GM19099 (cell line): ENCODE measurements around the gene JAK1.

ENCODE experiments used
- POLR2A ChIP-seq: IDR thresholded peaks from 3 replicates; pipeline ENCODE4 v1.6.1; 2011; ENCODE audit warnings: low read depth; ENCODE audit not compliant: insufficient read length; ENCODE audit errors: extremely low read depth

The JAK1 gene

GRCh38 chr1:64984106-64984505, 17.8 kb upstream of the JAK1 start:
- no peak for TF ChIP-seq POLR2A

DNA sequence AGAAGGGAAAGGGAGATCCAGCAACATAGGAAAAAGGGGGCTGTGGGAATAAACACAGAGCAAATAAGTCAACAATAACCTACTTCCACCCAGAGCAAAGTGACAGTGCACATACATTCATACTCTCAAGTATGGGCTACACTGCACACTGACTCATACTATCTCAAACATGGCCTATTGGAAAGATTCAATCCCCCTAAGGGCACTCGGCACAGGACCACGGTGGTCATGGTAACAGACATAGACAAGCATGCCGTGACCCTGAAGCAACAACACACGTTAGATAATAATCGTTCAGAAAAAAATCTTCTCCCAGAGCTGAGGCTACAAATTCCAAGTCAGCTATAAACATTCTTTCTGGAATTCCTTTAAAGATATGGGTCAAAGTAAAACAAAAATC, 16.8 kb upstream of the JAK1 start:
- no peak for TF ChIP-seq POLR2A

- no peak for TF ChIP-seq POLR2A
Measured at GRCh38 chr1:64981601-64982533, 15.5 kb upstream of the JAK1 start.

GRCh38 chr1:64980745-64981600, 14.6 kb upstream of the JAK1 start:
- TF ChIP-seq POLR2A, result no peak

- TF ChIP-seq POLR2A, result no peak
Measured at GRCh38 chr1:64979358-64979757, 13.0 kb upstream of the JAK1 start.

- no peak for TF ChIP-seq POLR2A
Measured at GRCh38 chr1:64976361-64976760, 10.0 kb upstream of the JAK1 start.

- TF ChIP-seq POLR2A, result no peak
Measured at GRCh38 chr1:64975740-64976139, 9.4 kb upstream of the JAK1 start.

GRCh38 chr1:64975127-64975526, 8.8 kb upstream of the JAK1 start:
- no peak for TF ChIP-seq POLR2A

- TF ChIP-seq POLR2A, result no peak
Measured at GRCh38 chr1:64974288-64974825, 8.0 kb upstream of the JAK1 start.

DNA sequence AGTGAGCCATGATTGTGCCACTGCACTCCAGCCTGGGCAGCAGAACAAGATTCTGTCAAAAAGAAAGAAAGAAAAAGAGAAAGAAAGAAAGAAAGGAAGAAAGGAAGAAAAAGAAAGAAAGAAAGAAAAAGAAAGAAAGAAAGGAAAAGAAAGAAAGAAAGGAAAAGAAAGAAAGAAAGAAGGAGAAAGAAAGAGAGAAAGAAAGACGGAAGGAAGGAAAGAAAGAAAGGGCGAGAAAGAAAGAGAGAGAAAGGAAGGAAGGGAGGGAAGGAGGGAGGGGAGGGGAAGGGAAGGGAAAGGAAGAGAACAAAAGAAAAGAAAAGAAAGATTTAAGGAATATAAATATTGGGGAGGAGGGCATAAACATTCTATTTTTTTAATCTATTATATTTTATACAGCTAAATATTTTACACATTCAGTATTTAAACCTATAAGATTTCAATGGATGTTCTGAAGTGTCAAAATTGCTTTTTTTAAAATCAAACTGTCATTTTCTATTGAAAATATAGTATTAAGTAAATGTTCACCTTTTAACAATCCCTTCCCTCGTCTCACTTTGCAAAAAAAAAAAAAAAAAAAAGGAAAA, 6.8 kb upstream of the JAK1 start:
- TF ChIP-seq POLR2A, result no peak

DNA sequence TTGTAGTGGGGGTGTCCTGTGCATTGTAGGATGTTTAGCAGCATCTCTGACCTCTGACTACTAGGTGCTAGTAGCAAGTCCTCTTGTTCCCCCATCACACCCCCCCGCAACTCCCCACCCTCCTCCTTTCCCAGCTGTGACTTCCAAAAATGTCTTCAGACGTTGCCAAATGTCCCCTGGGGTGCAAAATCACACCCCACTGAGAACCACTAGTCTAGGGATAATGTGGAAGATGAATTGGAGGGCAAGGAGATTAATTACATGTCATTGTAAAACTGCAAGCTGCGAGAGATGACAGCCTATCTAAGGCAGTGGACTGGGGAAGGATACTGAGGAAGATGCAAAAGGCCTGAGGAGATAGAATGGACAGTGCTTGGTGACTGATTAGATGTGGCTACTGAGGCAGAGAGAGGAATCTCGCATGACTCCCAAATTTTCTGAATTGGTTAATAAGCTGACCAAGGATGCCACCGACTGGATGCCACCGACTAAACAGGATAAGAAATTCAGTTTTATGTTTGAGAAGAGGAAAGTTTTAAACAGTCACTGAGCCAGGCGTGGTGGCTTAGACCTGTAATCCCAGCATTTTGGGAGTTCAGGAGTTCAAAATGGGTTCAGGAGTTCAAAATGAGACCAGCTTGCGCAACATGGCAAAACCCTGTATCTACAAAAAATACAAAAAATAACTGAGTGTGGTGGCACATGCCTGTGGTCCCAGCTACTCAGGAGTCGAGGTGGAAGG, 3.1 kb upstream of the JAK1 start:
- no peak for TF ChIP-seq POLR2A

DNA sequence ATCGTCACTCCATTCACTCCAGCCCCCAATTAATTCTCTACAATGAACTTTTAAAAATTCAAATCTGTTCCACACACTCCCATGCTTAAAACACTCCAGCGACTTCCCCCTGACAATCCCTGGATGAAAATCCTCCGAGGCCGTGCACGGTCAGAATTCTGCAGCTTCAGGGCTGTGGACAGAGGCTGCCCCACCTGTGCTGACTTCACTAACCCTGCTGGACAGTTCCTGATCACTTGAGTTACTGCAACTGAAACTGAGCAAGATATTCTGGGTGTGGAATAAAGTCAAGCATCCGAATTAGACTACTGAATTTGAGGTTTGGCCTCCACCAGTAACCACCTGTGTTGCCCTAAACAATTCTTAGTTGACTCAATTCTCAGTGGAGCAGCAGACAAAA, 1.0 kb upstream of the JAK1 start:
- no peak for TF ChIP-seq POLR2A

DNA sequence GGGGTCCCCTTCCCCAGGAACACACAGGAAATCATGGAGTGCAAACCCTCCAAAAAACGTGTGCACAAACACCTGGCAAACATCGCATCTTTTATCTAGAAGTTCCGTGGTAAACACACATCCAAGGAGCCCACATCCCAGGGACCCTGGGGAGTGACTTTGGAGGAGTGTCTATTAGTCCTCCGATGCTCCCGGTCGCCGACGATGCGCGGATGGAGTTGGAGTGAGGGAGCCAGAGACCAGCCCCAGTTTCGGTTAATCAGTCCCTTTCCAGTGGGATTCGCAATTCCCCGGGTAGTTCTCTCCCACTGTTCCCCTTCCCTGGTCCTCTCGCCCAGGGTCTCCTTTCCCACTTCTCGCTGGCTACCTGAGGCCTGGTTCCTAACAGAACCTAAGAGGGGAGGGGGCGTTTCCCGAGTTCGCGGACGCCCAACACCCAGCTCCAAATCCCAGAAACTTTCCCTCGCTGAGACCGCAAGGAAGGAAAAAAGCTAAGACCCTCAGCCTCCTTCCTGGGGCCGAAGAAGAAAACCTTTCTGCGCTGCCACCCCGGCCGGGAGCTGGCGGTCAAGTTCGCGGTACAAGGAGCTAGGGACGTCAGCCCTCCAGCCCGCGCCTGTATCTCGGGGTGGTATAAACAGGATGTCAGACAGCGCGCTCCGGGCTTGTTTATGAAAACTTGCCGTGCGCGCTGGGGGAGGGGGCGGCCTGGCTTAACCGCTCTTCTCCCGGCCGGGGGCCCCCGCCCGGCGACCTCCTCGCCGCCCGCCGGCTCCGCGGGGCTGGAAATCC, 787 bp downstream of the JAK1 start:
- no peak for TF ChIP-seq POLR2A

- no peak for TF ChIP-seq POLR2A
Measured at GRCh38 chr1:64963466-64963865, 2.9 kb downstream of the JAK1 start.

- no peak for TF ChIP-seq POLR2A
Measured at GRCh38 chr1:64962441-64962840, 3.9 kb downstream of the JAK1 start.
